K562 (cell line): ENCODE measurements around the gene FAM25A. TPM values are rescaled to one million over a fixed set of nuclear protein-coding genes. Genes with fewer than 3 reads are reported as not detected.

ENCODE experiments used
- IFI16 ChIP-seq: fragments of 250-450 bp; sonication (Bioruptor Pico); IDR thresholded peaks from 2 replicates; pipeline ENCODE4 v2.1.2; 2022; ENCODE audit warnings: mild to moderate bottlenecking, inconsistent platforms
- KLF6 ChIP-seq: fragments of 250-450 bp; sonication (Bioruptor Pico); IDR thresholded peaks from 2 replicates; pipeline ENCODE4 v1.4.0; 2020; ENCODE audit warnings: mild to moderate bottlenecking, moderate library complexity, borderline replicate concordance
- L3MBTL2 ChIP-seq: fragments of 450-650 bp; IDR thresholded peaks from 2 replicates; pipeline ENCODE4 v1.6.1; 2016; ENCODE audit warnings: mild to moderate bottlenecking, moderate library complexity
- RB1 ChIP-seq: fragments of 450-650 bp; IDR thresholded peaks from 2 replicates; pipeline ENCODE4 v1.6.1; 2017; ENCODE audit warnings: low read depth, mild to moderate bottlenecking
- RBM14 ChIP-seq: fragments of 200-400 bp; formaldehyde crosslinking; IDR thresholded peaks from 2 replicates; pipeline ENCODE4 v1.6.1; 2018; ENCODE audit warnings: low read depth, mild to moderate bottlenecking, low read length, moderate library complexity, borderline replicate concordance; ENCODE audit not compliant: insufficient read depth
- SMAD1 ChIP-seq: fragments of 150-350 bp; IDR thresholded peaks from 2 replicates; pipeline ENCODE4 v1.6.1; 2014; ENCODE audit warnings: low read length, low read depth; ENCODE audit not compliant: partially characterized antibody
- SNIP1 ChIP-seq: fragments of 450-650 bp; IDR thresholded peaks from 2 replicates; pipeline ENCODE4 v1.7.1; 2017; ENCODE audit warnings: low read depth, mild to moderate bottlenecking
- SRSF7 ChIP-seq: fragments of 200-400 bp; formaldehyde crosslinking; optimal IDR thresholded peaks from 2 replicates; pipeline ENCODE3; 2017; ENCODE audit warnings: mild to moderate bottlenecking, low read depth, low read length
- TEAD2 ChIP-seq: fragments of 450-650 bp; IDR thresholded peaks from 2 replicates; pipeline ENCODE4 v1.6.1; 2016; ENCODE audit warnings: missing genetic modification characterization, control low read depth, missing compliant biosample characterization
- ZBTB17 ChIP-seq: fragments of 450-650 bp; formaldehyde crosslinking; IDR thresholded peaks from 2 replicates; pipeline ENCODE4 v1.4.0; 2020; ENCODE audit warnings: mild to moderate bottlenecking
- ZNF24 ChIP-seq: fragments of 450-650 bp; IDR thresholded peaks from 2 replicates; pipeline ENCODE4 v1.6.1; 2016
- polyA plus RNA-seq, 8 experiments: library from polyadenylated mRNA; depleted of rRNA in 4 of 8; stranded (reverse) in 5 of 8; unstranded in 3 of 8; fragments of >200 nt; fragmentation: Nextera tagmentation in 2 of 8; fragmentation: Illumina TruSeq in 1 of 8; extraction: Ambion mirVana in 2 of 8; extraction: Trizol in 1 of 8; gene quantifications; 2 replicates each; pipeline versions ENCODE4 v1.2.1 to v1.2.3, GENCODE V29; 2011 to 2014; ENCODE audit warnings: inconsistent platforms in 1 of 8, missing spikeins in 1 of 8
- total RNA-seq, 7 experiments: library from RNA; depleted of rRNA in 6 of 7; stranded (reverse); fragments of >200 nt in 6 of 7; fragmentation: Illumina TruSeq in 2 of 7; extraction: Trizol in 2 of 7; gene quantifications; 2 replicates each; pipeline versions ENCODE4 v1.2.1 to v1.2.3, GENCODE V29; 2011 to 2021; ENCODE audit warnings: low replicate concordance in 1 of 7
- TF ChIP-seq, protein P1 (sequence below): sonication (generic); formaldehyde crosslinking; IDR thresholded peaks from 2 replicates; pipeline ENCODE4 v1.8.1; 2023; ENCODE audit warnings: mild to moderate bottlenecking, missing genetic modification reagents
- TF ChIP-seq, protein P2 (sequence below), 2 experiments: fragments of 200-800 bp in 1 of 2; sonication (Bioruptor generic) in 1 of 2; sonication (generic) in 1 of 2; formaldehyde crosslinking in 1 of 2; IDR thresholded peaks in 1 of 2; conservative IDR thresholded peaks in 1 of 2; 2 replicates each; pipeline versions ENCODE4 v1.5.0 to v1.6.1; 2016 to 2020; ENCODE audit warnings: missing compliant biosample characterization in 1 of 2, missing genetic modification characterization in 1 of 2, missing genetic modification reagents in 1 of 2

FAM25A gene
- total and polyA plus RNA-seq, 9 of the 15 experiments (the other 6 are each of a cell fraction or from before 2014, with no cell fraction given): not detected

DNA sequence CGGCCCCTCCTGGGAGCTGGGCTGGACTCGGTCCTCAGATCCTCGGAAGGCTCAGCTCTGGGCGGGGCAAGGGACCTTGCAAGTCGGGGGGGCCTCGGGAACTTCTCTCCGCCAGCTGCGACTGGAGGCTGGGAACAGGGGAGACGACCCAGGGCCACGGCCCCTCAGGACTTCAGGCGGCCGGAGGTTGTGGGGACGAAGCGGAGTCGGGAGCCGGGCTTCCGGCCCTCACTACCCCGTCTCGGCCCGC, 49.2 kb upstream of the FAM25A start (continued):
- TF ChIP-seq RB1 (no peak), L3MBTL2 (no peak), KLF6 (CRISPR knock-in tag) (no peak), SNIP1 (no peak), IFI16 (CRISPR knock-in tag) (no peak), SMAD1 (no peak), ZNF24 (no peak), ZBTB17 (CRISPR knock-in tag) (no peak), TEAD2 (tag) (no peak), RBM14 (no peak), SRSF7 (no peak)
- TF ChIP-seq, protein P1, sequence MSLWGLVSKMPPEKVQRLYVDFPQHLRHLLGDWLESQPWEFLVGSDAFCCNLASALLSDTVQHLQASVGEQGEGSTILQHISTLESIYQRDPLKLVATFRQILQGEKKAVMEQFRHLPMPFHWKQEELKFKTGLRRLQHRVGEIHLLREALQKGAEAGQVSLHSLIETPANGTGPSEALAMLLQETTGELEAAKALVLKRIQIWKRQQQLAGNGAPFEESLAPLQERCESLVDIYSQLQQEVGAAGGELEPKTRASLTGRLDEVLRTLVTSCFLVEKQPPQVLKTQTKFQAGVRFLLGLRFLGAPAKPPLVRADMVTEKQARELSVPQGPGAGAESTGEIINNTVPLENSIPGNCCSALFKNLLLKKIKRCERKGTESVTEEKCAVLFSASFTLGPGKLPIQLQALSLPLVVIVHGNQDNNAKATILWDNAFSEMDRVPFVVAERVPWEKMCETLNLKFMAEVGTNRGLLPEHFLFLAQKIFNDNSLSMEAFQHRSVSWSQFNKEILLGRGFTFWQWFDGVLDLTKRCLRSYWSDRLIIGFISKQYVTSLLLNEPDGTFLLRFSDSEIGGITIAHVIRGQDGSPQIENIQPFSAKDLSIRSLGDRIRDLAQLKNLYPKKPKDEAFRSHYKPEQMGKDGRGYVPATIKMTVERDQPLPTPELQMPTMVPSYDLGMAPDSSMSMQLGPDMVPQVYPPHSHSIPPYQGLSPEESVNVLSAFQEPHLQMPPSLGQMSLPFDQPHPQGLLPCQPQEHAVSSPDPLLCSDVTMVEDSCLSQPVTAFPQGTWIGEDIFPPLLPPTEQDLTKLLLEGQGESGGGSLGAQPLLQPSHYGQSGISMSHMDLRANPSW (CRISPR knock-in tag): no peak
- TF ChIP-seq, protein P2, sequence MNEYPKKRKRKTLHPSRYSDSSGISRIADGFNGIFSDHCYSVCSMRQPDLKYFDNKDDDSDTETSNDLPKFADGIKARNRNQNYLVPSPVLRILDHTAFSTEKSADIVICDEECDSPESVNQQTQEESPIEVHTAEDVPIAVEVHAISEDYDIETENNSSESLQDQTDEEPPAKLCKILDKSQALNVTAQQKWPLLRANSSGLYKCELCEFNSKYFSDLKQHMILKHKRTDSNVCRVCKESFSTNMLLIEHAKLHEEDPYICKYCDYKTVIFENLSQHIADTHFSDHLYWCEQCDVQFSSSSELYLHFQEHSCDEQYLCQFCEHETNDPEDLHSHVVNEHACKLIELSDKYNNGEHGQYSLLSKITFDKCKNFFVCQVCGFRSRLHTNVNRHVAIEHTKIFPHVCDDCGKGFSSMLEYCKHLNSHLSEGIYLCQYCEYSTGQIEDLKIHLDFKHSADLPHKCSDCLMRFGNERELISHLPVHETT (CRISPR knock-in tag; conservative IDR thresholded peaks at IDR 0.05 in 1 of 2, IDR thresholded peaks at IDR 0.05 in 1 of 2): no peak
